Fibroblast of lung (primary cell): ENCODE measurements around the gene EFCC1. TPM values are rescaled to one million over a fixed set of nuclear protein-coding genes. Genes with fewer than 3 reads are reported as not detected.

Experiments used
- DNase-seq, 2 donors: peaks; one replicate each; pipeline versions ENCODE4 v3.0.0 to v3.0.0-alpha.2; 2010; ENCODE audit warnings: low read depth in 2 of 2
- H2AFZ ChIP-seq: 2 replicates; pipeline ENCODE4 v1.5.1; 2012; ENCODE audit warnings: low read length, control low read depth, inconsistent platforms
- H3K27ac ChIP-seq: 2 replicates; pipeline ENCODE4 v1.5.1; 2011; ENCODE audit warnings: low read length, control low read depth; ENCODE audit not compliant: insufficient read depth
- H3K27me3 ChIP-seq: 2 replicates; pipeline ENCODE4 v1.5.1; 2011; ENCODE audit warnings: mild to moderate bottlenecking, low read length; ENCODE audit not compliant: control insufficient read depth, insufficient read depth
- H3K36me3 ChIP-seq: 2 replicates; pipeline ENCODE4 v1.5.1; 2011; ENCODE audit warnings: low read length; ENCODE audit not compliant: control insufficient read depth, insufficient read depth
- H3K4me1 ChIP-seq: 2 replicates; pipeline ENCODE4 v1.5.1; 2011; ENCODE audit warnings: low read length; ENCODE audit not compliant: control insufficient read depth, insufficient read depth; ENCODE audit errors: extremely low read depth
- H3K4me2 ChIP-seq: 2 replicates; pipeline ENCODE4 v1.5.1; 2011; ENCODE audit warnings: low read length, control low read depth; ENCODE audit not compliant: insufficient read depth; ENCODE audit errors: extremely low read depth
- H3K4me3 ChIP-seq, 4 experiments: fragments of 200-600 bp in 1 of 4; sonication (generic) in 1 of 4; replicated peaks in 1 of 4; 2 replicates each; pipeline ENCODE4 v1.5.1; 2011 to 2016; ENCODE audit warnings: low read length in 4 of 4, low read depth in 3 of 4, mild to moderate bottlenecking in 3 of 4, control low read depth in 2 of 4, inconsistent platforms in 1 of 4, mixed read lengths in 1 of 4; ENCODE audit not compliant: insufficient read depth in 1 of 4; ENCODE audit errors: control extremely low read depth in 1 of 4
- H3K79me2 ChIP-seq: 2 replicates; pipeline ENCODE4 v1.5.1; 2012; ENCODE audit warnings: mild to moderate bottlenecking, low read length, inconsistent platforms; ENCODE audit not compliant: control insufficient read depth, insufficient read depth
- H3K9ac ChIP-seq: 2 replicates; pipeline ENCODE4 v1.5.1; 2011; ENCODE audit warnings: mild to moderate bottlenecking, low read length, control low read depth; ENCODE audit not compliant: insufficient read depth
- H3K9me3 ChIP-seq: 2 replicates; pipeline ENCODE4 v1.5.1; 2012; ENCODE audit warnings: low read depth, low read length; ENCODE audit not compliant: control insufficient read depth, insufficient read depth
- H4K20me1 ChIP-seq: 2 replicates; pipeline ENCODE4 v1.5.1; 2011; ENCODE audit warnings: low read length; ENCODE audit not compliant: control insufficient read depth, insufficient read depth; ENCODE audit errors: extremely low read depth
- CTCF ChIP-seq, 2 donors: IDR thresholded peaks in 1 of 2; conservative IDR thresholded peaks in 1 of 2; 1 replicate in 1 of 2; 2 replicates in 1 of 2; pipeline ENCODE4 v1.5.1; 2011 to 2012; ENCODE audit warnings: low read length in 2 of 2, control low read depth in 1 of 2, inconsistent platforms in 1 of 2, low read depth in 1 of 2, mild to moderate bottlenecking in 1 of 2
- EZH2 ChIP-seq: IDR thresholded peaks from 2 replicates; pipeline ENCODE4 v1.5.1; 2012; ENCODE audit warnings: low read length, control low read depth, mild to moderate bottlenecking; ENCODE audit errors: missing control alignments
- polyA plus RNA-seq, 2 donors: library from polyadenylated mRNA; depleted of rRNA in 1 of 2; stranded (reverse) in 1 of 2; unstranded in 1 of 2; fragments of >200 nt; gene quantifications; 2 replicates each; pipeline ENCODE4 v1.2.1, GENCODE V29; 2011 to 2012; ENCODE audit warnings: missing spikeins in 1 of 2
- total RNA-seq: library from RNA; depleted of rRNA; stranded (reverse); fragments of >200 nt; gene quantifications from 2 replicates; pipeline ENCODE4 v1.2.1, GENCODE V29; 2014

The EFCC1 gene
- total and polyA plus RNA-seq, 2 donors (not counting 1 experiment from before 2014, with no cell fraction given), result not detected

- TF ChIP-seq EZH2, result no peak
- no peak for TF ChIP-seq CTCF (conservative IDR thresholded peaks at IDR 0.05 in 1 of 2, IDR thresholded peaks at IDR 0.05 in 1 of 2; ENCODE audit: low read depth in 1 of 2, low read length in 2 of 2)
- Histone ChIP-seq H3K36me3 (no peaks in the 10 kb centered on the region), H3K9ac (no peak overlapping the region), H2AFZ (no peak overlapping the region), H3K4me2 (no peak overlapping the region), H4K20me1 (no peaks in the 10 kb centered on the region), H3K27me3 (peaks cover 14% of the 10 kb centered on the region), H3K4me3 (no peak overlapping the region), H3K27ac (no peak overlapping the region), H3K79me2 (no peaks in the 10 kb centered on the region), H3K9me3 (no peaks in the 10 kb centered on the region), H3K4me1 (peaks cover 5% of the 10 kb centered on the region)
- no peak for DNase-seq
Measured at GRCh38 chr3:129027544-129027880, 26.4 kb downstream of the EFCC1 start.

- no peaks in the 10 kb centered on the region for H3K36me3 ChIP-seq
- H3K4me3 ChIP-seq, result no peak overlapping the region
- no peaks in the 10 kb centered on the region for H4K20me1 ChIP-seq
- no peak for DNase-seq
- H3K27me3 ChIP-seq, result peaks cover 18% of the 10 kb centered on the region
- no peaks in the 10 kb centered on the region for H3K9me3 ChIP-seq
- TF ChIP-seq EZH2 (no peak), CTCF (conservative IDR thresholded peaks at IDR 0.05 in 1 of 2, IDR thresholded peaks at IDR 0.05 in 1 of 2; ENCODE audit: low read depth in 1 of 2, low read length in 2 of 2) (no peak)
- H3K79me2 ChIP-seq, result no peaks in the 10 kb centered on the region
- no peak overlapping the region for H3K27ac ChIP-seq
- H2AFZ ChIP-seq, result no peak overlapping the region
- no peak overlapping the region for H3K9ac ChIP-seq
- H3K4me2 ChIP-seq, result no peak overlapping the region
- H3K4me1 ChIP-seq, result peaks cover 5% of the 10 kb centered on the region
Measured at GRCh38 chr3:129028866-129029265, 27.8 kb downstream of the EFCC1 start.

GRCh38 chr3:129030611-129031010 lies 29.5 kb downstream of the EFCC1 start:
- Histone ChIP-seq H3K9me3 (no peaks in the 10 kb centered on the region), H3K36me3 (no peaks in the 10 kb centered on the region), H4K20me1 (no peaks in the 10 kb centered on the region), H3K4me1 (peaks cover 5% of the 10 kb centered on the region), H3K27ac (no peak overlapping the region), H3K4me2 (no peak overlapping the region), H3K27me3 (peaks cover 9% of the 10 kb centered on the region), H3K9ac (no peak overlapping the region), H3K4me3 (no peak overlapping the region), H2AFZ (no peak overlapping the region), H3K79me2 (no peaks in the 10 kb centered on the region)
- no peak for TF ChIP-seq EZH2
- no peak for TF ChIP-seq CTCF (conservative IDR thresholded peaks at IDR 0.05 in 1 of 2, IDR thresholded peaks at IDR 0.05 in 1 of 2; ENCODE audit: low read depth in 1 of 2, low read length in 2 of 2)
- DNase-seq, result no peak
